ENCODE measurements around the gene MSLN.

DNA sequence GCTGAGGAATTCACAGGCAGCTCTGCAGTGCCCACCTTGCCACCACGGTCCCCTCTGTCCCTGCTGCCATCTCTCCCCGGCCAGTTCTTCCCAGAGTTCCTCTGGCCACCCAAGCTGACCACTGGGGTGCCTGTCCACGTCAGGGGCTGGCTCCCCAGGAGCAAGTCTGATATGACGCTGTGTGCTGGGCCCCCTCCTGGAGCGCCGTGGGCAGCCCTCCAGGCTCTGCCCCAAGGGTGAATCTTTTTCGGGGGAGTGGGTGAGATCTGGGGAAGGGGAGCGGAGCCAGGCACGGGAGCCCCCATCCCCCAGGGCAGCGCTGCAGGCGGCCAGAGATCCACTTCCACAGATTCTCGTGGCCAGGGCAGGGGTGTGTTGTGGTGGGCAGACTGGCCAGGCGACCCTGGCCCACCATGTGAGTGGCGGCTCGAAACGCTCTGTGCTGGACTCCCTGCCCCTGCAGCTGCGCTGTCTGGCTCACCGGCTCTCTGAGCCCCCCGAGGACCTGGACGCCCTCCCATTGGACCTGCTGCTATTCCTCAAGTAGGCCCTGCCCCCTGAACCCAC is 3.7 kb downstream of the MSLN start:
- TF ChIP-seq EZH2 (IDR thresholded peaks at IDR 0.05; ENCODE audit: low read length, unreplicated experiment): no peak
- TF ChIP-seq, protein P1, sequence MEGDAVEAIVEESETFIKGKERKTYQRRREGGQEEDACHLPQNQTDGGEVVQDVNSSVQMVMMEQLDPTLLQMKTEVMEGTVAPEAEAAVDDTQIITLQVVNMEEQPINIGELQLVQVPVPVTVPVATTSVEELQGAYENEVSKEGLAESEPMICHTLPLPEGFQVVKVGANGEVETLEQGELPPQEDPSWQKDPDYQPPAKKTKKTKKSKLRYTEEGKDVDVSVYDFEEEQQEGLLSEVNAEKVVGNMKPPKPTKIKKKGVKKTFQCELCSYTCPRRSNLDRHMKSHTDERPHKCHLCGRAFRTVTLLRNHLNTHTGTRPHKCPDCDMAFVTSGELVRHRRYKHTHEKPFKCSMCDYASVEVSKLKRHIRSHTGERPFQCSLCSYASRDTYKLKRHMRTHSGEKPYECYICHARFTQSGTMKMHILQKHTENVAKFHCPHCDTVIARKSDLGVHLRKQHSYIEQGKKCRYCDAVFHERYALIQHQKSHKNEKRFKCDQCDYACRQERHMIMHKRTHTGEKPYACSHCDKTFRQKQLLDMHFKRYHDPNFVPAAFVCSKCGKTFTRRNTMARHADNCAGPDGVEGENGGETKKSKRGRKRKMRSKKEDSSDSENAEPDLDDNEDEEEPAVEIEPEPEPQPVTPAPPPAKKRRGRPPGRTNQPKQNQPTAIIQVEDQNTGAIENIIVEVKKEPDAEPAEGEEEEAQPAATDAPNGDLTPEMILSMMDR (conservative IDR thresholded peaks at IDR 0.05; ENCODE audit: low read depth, low read length): no peak

Data from PC-3 (cell line).